ENCODE measurements around the gene PHKG2. TPM values are rescaled to one million over a fixed set of nuclear protein-coding genes. Genes with fewer than 3 reads are reported as not detected.
"Not testable (repeated sequence)": the region's sequence is repeated elsewhere in the genome, so short reads cannot be mapped to it uniquely, and the experiment has no call there.

The PHKG2 gene
- total and polyA plus RNA-seq, 2 donors from 2014 or later, result 27.8 to 34.9 TPM

GRCh38 chr16:30699615-30700099 lies 48.6 kb upstream of the PHKG2 start:
- H3K27me3 ChIP-seq (ENCODE audit: control insufficient read depth, insufficient read depth, low read length), result no peaks in the 10 kb centered on the region
- H3K27ac ChIP-seq (ENCODE audit: low read depth in 2 of 2, low read length in 2 of 2), result peak overlapping the region in 1 of 2 donors; percentile 100
- DNase-seq (no peak), FAIRE-seq (no peak)
- peak overlapping the region in 2 of 3 donors; percentile 10 to 95 for H3K9ac ChIP-seq (ENCODE audit: low read length in 3 of 3)
- H3K4me1 ChIP-seq (ENCODE audit: control insufficient read depth in 2 of 3, insufficient read depth in 2 of 3, low read depth in 1 of 3, low read length in 3 of 3), result peaks cover 0 to 13% (median 8%) of the 10 kb centered on the region in 3 donors
- no peak for TF ChIP-seq CTCF (IDR thresholded peaks at IDR 0.05; ENCODE audit: borderline replicate concordance, extremely low read depth, insufficient read depth)
- intact Hi-C loops (cut with DNase I), result no loop called here
- H3K4me3 ChIP-seq (ENCODE audit: low read length in 3 of 3), result peak overlapping the region; percentile 76 to 95 (median 86)
- no peaks in the 10 kb centered on the region for H3K9me3 ChIP-seq (ENCODE audit: control insufficient read depth in 2 of 3, insufficient read depth in 1 of 3, low read length in 3 of 3)
- H3K36me3 ChIP-seq (ENCODE audit: control insufficient read depth in 2 of 3, insufficient read depth in 3 of 3, low read length in 3 of 3), result peaks cover 7 to 24% (median 16%) of the 10 kb centered on the region in 3 donors

- FAIRE-seq, result no peak
- no peak overlapping the region for H3K27ac ChIP-seq (ENCODE audit: low read depth in 2 of 2, low read length in 2 of 2)
- intact Hi-C loops (cut with DNase I), result no loop called here
These were observed 47.7 kb upstream of the PHKG2 start for GRCh38 chr16:30700491-30700890.

GRCh38 chr16:30700971-30701370 lies 47.3 kb upstream of the PHKG2 start:
- Histone ChIP-seq H3K36me3 (ENCODE audit: control insufficient read depth in 2 of 3, insufficient read depth in 3 of 3, low read length in 3 of 3) (peaks cover 8 to 31% (median 19%) of the 10 kb centered on the region in 3 donors), H3K27me3 (ENCODE audit: control insufficient read depth, insufficient read depth, low read length) (no peaks in the 10 kb centered on the region), H3K4me3 (ENCODE audit: low read length in 3 of 3) (no peak overlapping the region), H3K9me3 (ENCODE audit: control insufficient read depth in 2 of 3, insufficient read depth in 1 of 3, low read length in 3 of 3) (no peaks in the 10 kb centered on the region), H3K9ac (ENCODE audit: low read length in 3 of 3) (no peak overlapping the region), H3K27ac (ENCODE audit: low read depth in 2 of 2, low read length in 2 of 2) (no peak overlapping the region), H3K4me1 (ENCODE audit: control insufficient read depth in 2 of 3, insufficient read depth in 2 of 3, low read depth in 1 of 3, low read length in 3 of 3) (peaks cover 0 to 13% (median 8%) of the 10 kb centered on the region in 3 donors)
- TF ChIP-seq CTCF (IDR thresholded peaks at IDR 0.05; ENCODE audit: borderline replicate concordance, extremely low read depth, insufficient read depth), result no peak
- FAIRE-seq, result no peak
- DNase-seq, result no peak
- intact Hi-C loops (cut with DNase I), result no loop called here

More at GRCh38 chr16:30700491-30700890, 47.7 kb upstream of the PHKG2 start:
- peak in 1 of 5 donors; percentile 74 for DNase-seq
- no peak overlapping the region for H3K9ac ChIP-seq (ENCODE audit: low read length in 3 of 3)
- no peak overlapping the region for H3K4me3 ChIP-seq (ENCODE audit: low read length in 3 of 3)
- H3K9me3 ChIP-seq (ENCODE audit: control insufficient read depth in 2 of 3, insufficient read depth in 1 of 3, low read length in 3 of 3), result no peaks in the 10 kb centered on the region
- TF ChIP-seq CTCF (IDR thresholded peaks at IDR 0.05; ENCODE audit: borderline replicate concordance, extremely low read depth, insufficient read depth), result no peak
- no peaks in the 10 kb centered on the region for H3K27me3 ChIP-seq (ENCODE audit: control insufficient read depth, insufficient read depth, low read length)
- peaks cover 0 to 13% (median 8%) of the 10 kb centered on the region in 3 donors for H3K4me1 ChIP-seq (ENCODE audit: control insufficient read depth in 2 of 3, insufficient read depth in 2 of 3, low read depth in 1 of 3, low read length in 3 of 3)
- H3K36me3 ChIP-seq (ENCODE audit: control insufficient read depth in 2 of 3, insufficient read depth in 3 of 3, low read length in 3 of 3), result peaks cover 8 to 28% (median 17%) of the 10 kb centered on the region in 3 donors

- H3K4me3 ChIP-seq (ENCODE audit: low read length in 3 of 3); H3K9ac ChIP-seq (ENCODE audit: low read length in 3 of 3); H3K4me1 ChIP-seq (ENCODE audit: control insufficient read depth in 2 of 3, insufficient read depth in 2 of 3, low read depth in 1 of 3, low read length in 3 of 3); H3K27me3 ChIP-seq (ENCODE audit: control insufficient read depth, insufficient read depth, low read length); intact Hi-C loops (cut with DNase I); FAIRE-seq; H3K9me3 ChIP-seq (ENCODE audit: control insufficient read depth in 2 of 3, insufficient read depth in 1 of 3, low read length in 3 of 3); H3K27ac ChIP-seq (ENCODE audit: low read depth in 2 of 2, low read length in 2 of 2): not testable (repeated sequence)
- peaks cover 17 to 52% (median 40%) of the 10 kb centered on the region in 3 donors for H3K36me3 ChIP-seq (ENCODE audit: control insufficient read depth in 2 of 3, insufficient read depth in 3 of 3, low read length in 3 of 3)
- DNase-seq, result peak in 1 of 5 donors; percentile 55
These were observed 45.2 kb upstream of the PHKG2 start for GRCh38 chr16:30703071-30703470.

All from kidney (tissue), 14 donors.